Fibroblast of skin of back (primary cell): ENCODE data around the gene OSGEP.
A peak's percentile ranks its signal among the peaks of the same experiment; 100 is the strongest.
"Not testable (repeated sequence)": the region's sequence is repeated elsewhere in the genome, so short reads cannot be mapped to it uniquely, and the experiment has no call there.

Experiments used
- DNase-seq: peaks from one replicate; pipeline ENCODE4 v3.0.0-alpha.2; 2013

Gene OSGEP

DNA sequence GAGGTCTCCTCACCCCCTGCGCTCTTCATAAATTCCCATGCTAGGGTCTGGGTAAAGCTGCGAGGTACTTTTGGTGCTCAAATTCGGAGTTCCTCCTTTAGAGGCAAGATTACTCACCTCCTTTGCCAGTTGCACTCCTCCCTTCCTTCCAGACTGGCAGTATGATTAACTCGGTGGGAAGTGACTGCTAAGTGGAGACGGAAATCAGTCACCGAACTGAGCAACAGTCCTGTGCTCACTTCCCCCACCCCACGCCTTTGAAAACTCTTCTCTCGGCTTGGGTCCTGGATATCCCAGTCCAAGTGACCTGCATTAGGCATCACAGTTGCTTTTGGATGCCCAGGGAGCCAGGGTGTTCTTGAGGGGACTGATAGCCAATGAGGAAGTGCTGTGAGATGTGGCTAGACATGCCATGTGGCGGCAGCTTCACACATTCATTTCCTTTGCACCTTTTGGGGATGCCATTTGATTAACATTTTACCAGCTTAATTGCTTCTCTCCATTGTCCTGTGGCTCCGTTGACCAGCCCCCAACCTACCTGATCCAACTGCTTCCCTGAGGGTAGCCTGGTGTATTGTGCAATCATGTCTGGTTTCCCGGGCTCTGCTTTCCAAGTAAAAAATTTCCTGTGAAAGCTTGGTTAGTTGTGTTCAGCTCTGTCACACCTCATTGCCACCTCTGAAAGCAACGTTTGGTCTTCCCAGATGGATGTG lies 15.4 kb upstream of the OSGEP start:
- DNase-seq, result peak; percentile 80

DNA sequence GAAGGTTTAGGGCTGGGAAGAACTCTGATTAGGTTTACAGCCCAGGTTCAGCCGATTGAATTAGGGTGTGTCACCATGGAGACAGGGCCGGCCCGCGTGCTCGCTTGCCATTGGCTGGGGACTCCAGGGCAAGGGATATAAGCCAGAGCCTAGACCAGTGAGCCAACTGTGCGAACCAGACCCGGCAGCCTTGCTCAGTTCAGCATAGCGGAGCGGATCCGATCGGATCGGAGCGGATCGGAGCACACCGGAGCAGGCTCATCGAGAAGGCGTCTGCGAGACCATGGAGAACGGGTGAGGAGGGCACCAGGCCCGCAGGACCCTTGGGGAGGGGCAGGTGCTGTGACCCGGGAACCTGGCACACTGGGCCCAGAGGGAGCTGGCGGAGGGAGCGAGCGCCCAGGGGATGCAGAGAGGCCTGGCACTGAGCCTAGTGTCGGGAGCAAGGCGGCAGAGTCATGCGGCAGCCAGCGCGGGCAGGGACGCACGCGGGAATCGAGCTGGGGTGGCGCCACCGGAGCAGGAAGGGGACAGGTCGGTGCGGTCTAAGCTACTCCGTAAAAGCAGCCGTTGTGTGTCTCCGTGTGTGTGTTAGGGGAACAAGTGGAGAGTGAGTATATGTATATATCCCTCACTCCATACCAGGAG lies 14.8 kb upstream of the OSGEP start, which contains the start of gene PNP:
TSS of gene PNP (plus strand) at position 165 of the 648 bp plus-strand sequence. CDS start at position 284, 119 bp downstream.
- peak; percentile 84 for DNase-seq

DNA sequence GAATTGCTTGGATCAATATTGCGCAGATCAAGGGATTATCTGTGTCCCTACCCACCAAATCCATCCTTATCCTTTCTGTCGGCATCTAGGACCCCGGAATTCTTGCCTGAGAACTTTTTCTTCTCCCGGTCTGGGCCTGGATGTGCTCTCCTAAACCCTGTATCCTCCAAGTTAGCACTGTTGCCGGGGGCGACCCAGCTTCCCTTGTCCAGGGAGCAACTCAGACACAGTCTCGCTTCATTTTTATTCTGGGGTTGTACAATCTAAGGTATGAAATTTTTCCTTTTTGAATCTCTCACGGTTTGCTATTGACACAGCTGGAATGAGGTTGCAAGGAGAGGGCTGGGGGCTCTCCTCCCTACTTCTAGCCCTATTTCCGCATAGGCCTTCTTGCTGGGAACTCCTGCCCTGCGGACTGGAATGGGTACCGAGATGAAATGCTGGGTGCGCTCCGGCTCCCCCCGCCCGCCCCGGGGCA lies 14.2 kb upstream of the OSGEP start:
- no peak for DNase-seq

DNA sequence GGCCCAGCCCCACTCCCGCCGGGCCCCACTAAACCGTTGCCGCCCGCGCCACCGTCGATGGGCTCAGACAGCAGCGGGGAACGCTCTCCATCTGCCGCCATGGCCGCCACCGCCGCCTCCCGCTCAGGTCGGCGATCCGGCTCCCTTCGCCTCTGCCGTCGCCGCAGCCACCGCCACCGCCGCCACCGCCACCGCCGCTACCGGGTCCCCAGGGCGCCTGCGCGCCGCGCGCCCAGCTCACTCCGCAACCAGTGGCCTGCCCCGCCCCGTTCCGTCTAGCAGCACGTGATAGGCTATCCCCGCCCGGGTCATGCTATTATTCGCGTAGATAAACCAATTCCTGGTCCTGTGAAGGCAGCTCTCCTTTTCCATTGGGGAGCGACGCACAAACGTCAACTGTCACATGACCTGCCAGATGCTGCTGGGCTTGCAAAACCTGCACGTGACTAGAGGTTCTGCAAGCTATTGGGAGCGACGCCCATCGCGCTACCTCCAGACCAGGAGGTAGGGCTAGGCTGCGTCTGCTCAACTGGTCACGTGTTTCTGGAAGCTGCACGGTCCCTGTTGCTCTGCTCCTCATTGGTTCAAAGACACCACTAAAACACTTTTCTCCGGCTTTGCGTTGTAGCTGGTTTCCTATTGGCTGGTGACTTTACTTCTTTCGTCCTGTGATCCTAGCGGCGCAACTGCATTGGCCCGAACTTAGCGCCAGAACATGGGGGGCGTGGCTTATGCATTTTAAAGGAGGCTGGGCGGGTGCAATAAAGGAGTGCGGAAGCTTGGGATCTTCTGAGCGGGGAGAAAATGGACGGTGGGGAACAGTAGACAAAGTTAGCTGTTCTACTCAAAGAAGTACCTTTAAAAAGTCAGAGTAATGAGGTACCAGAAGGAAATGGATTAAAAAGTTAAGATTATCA lies 6.9 kb upstream of the OSGEP start, which contains the start of gene PIP4P1:
TSS of gene PIP4P1 (minus strand) at position 210 of the 917 bp plus-strand sequence. CDS start at position 101, 109 bp downstream.
- DNase-seq, result peak; percentile 100

DNA sequence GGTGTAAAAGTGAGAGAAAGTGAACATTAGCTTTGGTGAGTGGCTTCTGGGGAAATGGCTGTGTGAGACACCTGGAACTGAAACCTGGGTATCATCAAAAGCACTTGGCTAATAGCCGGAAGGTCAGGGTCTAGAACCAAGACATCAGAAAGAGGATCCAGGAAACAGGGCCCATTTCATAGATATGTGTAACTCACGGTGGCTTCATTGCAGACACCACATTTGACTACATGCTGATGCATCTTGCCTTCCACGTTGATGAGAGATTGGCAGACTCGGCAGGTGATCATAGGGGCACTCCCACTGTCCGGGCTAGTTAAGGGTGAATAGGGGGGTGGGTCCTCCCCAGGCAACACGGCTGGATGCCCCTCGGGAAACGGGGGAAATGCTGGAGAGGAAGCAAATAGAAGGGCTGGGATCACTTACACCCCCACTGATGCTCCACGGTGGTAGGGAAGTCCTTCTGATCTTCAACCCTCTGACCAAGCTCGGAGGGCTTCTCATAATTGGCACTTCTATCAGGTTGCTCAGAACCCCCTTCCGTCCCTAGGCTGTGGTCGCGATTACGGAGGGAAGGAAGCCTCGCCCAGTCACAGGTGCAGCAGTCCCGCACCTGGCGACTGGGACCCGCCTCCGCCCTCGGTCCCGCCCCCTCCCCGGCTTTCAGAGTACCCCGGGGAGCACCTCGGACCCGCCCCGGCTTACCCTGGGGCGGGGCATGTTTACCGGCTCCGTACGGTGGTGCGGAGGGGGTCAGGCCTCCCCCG lies 6.0 kb upstream of the OSGEP start:
- no peak for DNase-seq

DNA sequence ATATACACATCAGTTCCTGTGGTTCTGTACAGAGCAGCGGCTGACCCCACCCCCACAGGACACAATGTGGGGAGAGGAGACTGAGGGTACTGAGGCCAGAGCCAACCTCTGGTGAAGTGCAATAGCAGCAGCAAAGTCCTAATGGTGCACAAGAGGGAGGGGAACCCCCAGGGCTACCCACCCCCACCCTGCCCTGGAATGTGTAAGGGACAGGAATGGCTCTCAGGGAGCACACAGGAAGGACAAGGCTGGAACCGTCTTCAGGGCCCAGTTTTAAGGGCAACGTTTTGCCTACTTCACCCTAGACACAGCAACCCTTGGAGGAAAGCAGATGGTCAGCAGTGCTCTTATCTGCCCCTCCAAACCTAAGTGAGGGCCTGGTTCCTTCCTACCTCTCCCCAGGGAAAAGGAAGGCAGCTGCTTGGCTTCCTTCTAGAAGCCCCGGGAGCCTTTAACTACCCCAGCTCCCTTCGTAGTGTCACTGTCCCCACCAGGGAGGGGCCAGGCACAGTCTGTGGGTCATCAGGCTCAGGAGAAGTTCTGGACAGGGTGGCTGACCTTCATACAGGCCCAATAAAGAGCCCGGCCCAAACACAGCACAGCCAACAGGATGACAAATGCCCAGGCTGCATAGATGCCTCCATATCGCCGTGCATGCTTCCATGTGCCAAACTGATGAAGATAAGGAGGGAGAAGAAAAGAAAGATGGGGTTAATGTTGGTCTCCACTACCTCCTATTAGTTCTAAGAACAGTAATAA lies 3.6 kb upstream of the OSGEP start:
- DNase-seq, result no peak

DNA sequence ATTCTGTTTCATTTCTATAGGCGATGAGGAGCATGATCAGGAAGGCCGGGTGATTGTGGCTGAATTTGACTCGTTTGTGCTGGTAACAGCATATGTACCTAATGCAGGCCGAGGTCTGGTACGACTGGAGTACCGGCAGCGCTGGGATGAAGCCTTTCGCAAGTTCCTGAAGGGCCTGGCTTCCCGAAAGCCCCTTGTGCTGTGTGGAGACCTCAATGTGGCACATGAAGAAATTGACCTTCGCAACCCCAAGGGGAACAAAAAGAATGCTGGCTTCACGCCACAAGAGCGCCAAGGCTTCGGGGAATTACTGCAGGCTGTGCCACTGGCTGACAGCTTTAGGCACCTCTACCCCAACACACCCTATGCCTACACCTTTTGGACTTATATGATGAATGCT lies 2.4 kb upstream of the OSGEP start:
- DNase-seq, result no peak

DNA sequence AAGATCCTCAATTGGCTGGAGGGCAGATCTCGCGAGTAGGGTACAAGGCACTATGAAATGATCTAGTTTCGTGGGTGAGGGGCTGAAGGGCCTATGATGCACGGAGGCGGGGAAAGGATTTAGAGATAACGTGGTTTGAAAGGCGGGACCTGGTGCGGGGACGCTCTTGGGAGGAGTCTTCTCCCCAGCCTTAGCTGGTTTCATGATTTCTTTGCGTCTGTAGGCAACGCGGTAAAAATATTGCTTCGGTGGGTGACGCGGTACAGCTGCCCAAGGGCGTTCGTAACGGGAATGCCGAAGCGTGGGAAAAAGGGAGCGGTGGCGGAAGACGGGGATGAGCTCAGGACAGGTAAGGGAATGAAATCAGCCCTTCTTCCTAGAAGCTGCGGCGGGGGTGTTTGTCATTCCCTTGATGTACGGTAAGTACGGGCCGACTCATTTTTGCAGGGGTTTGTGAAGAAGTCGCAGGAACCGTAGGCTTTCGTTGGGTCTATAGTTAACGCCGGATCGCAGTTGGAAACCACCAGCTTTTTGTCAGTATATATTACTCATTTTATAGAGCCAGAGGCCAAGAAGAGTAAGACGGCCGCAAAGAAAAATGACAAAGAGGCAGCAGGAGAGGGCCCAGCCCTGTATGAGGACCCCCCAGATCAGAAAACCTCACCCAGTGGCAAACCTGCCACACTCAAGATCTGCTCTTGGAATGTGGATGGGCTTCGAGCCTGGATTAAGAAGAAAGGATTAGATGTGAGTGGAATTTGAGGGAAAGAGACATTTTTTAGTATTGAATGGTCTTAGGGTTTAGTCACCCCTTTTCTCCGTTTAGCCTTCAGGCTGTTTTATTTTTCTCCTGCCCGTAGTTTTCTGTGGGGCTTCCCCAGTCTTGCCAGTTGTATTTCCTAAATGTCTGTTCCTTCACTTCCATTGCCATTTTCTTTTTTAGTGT lies 1.0 kb upstream of the OSGEP start:
- peak; percentile 83 for DNase-seq

DNA sequence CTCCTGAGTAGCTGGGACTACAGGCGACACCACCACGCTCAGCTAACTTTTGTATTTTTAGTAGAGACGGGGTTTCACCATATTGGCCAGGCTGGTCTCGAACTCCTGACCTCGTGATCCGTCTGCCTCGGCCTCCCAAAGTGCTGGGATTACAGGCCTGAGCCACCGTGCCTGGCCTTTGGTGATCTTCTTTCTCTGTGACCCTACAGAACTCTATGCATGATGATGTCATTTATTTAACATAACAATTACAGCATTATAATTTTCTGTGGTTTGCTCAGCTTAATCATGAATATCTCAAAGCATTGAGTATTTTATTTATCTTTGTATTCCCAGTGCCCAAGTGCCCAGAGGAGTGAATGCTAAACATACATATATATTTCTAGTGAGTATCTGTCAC lies 1.8 kb downstream of the OSGEP start:
- not testable (repeated sequence) for DNase-seq

DNA sequence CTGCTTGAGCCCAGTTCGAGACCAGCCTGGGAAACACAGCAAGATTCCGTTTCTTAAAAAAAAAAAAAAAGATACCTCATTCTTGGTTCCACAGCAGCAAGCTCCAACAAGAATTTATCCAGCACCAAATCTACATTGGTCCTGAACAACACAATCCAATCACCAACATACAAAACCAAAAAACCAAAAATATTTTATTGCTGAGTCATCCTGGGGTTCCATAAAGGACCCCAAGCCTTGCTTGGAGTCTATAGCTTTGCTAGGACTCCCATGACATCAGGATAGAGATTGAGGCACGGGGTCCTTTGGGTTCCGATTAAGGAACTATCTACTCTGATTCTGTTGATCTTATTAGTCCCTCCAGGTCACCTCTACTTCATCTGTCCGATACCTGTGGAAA lies 7.7 kb downstream of the OSGEP start:
- no peak for DNase-seq

DNA sequence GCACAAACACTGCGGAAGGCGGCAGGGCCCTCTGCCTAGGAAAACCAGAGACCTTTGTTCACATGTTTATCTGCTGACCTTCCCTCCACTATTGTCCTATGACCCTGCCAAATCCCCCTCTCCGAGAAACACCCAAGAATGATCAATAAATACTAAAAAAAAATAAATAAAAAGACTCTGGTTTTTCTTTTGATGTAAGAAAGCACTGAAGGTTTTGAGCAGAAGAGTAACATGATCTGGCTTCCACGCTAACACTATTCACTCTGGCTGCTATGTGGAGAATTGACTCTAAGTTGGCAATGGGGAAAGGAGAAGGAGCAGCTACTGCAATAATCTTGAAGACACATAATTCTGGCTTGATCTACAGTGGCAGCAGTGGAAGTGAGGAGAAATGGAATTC lies 11.0 kb downstream of the OSGEP start:
- not testable (repeated sequence) for DNase-seq

DNA sequence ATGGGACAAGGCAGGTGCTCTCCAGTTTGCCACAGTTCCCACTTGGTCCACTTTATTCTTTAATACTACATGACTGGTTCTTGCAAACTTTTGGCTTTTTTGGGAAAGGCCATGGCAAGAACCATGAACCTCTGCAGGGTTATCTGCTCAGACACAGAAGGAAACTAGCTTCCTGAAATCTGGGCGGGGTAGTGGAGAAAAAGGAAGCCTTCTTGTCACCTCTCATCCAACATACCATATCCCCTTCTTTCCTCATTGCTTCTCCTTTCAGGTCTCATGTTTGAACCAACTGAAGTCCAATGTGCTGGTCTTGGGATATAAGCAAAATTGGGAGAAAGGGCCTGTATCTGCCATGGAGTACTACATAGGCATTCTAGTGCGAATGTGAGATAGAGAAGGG lies 13.2 kb downstream of the OSGEP start:
- no peak for DNase-seq

DNA sequence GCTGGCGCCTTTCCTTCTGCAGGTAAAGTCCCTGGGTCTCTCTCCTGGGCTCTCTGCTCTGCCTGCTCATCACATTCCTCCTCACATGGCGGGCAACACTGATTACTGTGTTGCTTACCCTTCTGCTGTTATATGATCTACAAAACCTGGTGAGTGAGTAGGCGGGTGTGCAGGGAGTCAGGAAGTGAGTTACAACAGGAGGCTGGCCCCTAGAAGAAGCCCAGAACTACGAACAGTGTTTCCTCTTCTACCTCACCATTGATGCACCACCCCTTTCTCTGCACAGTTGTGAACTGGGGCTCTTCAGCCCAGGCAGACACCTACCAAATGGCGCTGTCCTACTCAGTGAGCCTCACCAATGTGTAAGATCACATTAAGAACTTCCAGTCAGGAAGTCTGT lies 13.7 kb downstream of the OSGEP start:
- DNase-seq, result no peak

DNA sequence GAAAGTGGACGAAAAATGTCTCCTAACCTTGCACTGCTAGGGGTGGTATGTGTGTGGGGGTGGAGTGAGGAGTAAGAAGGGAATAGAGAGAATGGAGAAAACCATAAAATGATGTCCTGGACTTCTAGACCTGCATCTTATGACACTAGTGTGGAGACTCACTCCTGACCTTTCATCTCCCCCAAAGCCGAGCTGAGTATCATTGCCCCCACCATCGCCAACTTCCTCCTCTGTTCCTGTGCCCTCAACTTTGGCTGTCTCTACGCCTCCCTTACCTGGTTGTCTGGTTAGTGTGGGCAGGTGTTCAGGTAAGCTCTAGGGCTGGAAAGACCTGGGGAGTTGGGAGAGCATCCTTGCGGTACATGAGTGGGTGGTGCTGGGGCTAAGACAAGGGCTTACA lies 14.1 kb downstream of the OSGEP start:
- DNase-seq, result no peak

DNA sequence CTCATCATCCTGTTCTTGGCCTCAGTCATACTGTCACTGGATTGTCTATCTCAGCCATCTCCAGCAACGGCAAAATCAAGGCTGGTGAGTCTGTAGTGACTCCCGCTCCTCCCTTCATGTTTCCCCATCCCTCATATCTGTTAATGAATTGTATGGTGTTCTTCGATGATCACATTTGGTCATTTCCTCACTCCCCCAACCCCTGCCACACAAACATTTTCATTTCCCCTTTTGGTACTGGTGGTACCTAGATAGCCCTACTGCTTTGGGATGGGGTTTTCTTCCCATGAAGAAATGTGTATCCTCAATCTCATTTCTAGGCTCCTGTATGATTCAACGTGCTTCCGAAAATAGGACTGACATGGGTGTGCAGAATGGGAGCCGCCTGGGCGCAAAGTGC lies 15.9 kb downstream of the OSGEP start:
- DNase-seq, result no peak

DNA sequence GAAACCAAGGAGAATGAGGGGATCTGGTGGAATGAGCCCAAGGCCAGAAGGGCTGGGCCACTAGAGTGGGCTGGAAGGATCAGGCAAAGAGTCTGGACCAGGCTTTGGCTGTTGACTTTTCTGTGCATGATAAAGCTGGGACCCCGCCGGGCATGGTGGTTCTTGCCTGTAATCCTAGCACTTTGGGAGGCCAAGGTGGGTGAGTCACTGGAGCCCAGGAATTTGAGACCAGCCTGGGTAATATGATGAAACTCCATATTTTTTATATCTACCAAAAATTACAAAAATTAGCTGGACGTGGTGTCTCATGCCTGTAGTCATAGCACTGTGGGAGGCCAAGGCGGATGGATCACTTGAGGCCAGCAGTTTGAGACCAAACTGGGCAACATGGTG lies 18.3 kb downstream of the OSGEP start:
- peak; percentile 82 for DNase-seq

DNA sequence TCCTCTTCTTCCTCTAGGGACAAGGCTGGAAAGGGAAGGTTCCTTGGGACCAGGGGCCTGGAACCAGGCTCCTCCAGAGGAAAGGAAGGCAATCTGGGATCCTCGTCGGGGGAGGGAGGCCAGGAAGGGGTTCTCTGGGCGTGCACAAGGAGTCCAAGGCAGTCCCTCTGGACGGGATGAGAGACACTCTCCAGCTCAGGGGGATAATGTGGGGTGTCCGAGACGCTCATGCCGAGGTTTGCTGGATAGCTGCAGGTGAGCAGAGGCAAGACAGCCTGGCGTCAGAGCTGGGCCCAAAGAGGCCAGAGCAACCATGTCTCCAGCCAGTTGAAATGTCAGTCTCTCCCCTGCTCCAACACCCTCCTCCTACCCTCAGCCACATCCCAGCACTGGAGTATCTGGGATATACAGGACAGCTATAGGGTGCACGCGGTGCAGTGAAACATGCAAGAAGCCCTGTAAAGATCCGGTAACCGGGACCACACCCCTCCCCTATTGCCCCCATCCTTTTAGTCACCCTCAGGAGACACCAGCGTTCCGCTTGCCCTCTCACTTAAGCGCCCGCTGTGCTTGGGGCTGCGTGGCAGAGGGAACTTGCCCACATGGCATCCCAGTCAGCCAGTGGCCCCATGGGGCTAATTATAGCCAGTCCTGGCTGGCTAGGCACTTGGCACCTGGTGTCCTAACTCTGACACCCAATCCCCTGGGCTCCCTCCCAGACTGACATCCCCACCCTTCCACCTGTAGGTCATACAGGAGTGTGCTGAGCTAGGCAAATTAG lies 18.8 kb downstream of the OSGEP start, which contains the start of gene KLHL33:
TSS of gene KLHL33 (minus strand) at position 585 of the 781 bp plus-strand sequence. CDS start at position 230, 355 bp downstream.
- no peak for DNase-seq

DNA sequence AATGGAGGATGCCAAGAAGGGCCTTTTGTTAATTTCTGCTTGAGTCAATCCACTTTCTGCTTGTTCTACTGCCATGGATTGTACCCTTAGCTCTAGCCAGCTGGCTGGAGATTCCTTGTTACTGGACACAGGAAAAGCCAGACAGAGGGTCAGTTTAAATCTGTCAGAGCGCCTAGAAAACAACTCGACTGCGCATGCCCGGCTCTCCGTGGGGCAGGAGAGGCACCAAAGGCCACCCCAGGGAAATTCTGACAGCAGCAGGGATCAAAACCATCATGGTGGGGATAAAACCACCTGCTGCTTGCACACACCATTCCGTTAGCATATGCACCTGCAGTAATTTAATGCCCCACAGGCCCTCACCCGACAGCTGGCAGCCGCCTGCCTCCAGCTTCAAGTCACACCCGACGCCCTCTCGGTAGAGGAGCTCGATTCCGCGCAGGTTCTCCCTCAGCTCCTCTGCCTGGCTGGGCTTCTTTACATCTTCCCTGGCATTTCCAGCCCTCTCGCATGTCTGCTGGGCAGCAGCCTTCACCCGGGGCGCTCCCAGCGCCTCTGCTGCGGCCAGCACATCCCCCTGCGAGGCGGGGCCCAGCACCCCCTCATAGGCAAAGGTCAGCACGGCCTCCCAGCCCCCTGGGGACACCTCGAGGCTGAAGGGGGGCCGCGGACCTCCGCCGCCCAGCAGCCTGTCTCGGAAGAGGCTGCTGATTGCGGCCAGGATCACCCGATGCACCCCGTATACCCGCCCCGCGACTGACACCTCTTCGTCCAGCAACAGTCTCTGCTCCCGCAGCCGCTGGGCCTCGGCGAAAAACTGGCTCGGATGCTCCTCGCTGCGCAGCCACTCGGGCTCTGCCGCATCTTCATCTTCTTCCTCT lies 19.7 kb downstream of the OSGEP start:
- no peak for DNase-seq
